UCSD-AML1 (cell line): ENCODE results near the gene IQCK.
"Not testable (repeated sequence)": the region's sequence is repeated elsewhere in the genome, so short reads cannot be mapped to it uniquely, and the experiment has no call there.

Experiments
- DNase-seq: peaks from one replicate; lab custom pipeline; 2025; ENCODE audit not compliant: unreplicated experiment; lab: John Stamatoyannopoulos, UW

IQCK gene

DNA sequence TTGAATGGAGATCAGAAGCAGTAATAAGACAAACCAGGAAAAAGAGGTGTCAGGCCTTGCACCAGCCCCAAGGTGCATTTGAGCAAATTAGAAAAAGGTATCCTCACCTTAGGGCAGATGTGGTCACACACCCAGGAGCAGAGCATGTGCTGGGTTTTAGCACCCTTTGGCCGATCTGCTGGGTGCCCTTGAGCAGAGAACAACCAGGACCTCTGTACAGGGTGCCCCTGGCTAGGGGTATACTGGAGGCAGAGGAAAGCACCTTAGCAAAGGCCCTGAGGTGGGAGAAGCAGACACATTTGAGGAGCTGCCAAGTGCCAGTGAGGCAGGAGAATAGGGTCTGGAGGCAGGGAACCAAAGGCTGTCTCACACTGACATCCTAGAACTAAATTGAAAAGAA lies 67.0 kb downstream of the IQCK start:
- no peak for DNase-seq

DNA sequence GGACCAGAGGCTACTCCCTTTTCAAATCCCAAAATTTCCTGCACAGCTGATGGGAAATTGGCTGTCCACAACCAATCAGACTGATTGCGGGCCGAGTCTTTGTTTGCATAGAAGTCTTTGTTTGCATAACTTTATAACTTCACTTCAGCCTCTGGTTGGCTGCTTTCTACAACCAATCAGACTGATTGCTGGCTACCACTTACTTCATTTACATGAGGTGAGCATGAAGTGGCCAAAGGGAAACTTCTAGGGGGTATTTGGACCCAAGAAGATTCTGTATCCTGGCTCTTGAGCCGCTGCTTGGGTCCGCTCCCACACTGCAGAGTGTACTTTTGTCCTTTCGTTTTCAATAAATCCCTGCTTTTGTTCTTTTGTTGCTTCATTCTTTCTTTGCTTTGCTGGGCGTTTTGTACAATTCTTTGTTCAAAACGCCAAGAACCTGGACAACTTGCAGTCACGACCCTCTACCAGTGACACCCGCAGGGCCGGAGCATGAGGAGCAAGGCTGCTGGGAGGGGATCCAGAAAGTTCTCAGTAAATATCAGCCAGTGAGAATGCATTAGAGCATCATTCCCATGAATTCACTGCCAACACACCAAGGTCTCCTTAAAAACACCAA lies 67.5 kb downstream of the IQCK start:
- no peak for DNase-seq

DNA sequence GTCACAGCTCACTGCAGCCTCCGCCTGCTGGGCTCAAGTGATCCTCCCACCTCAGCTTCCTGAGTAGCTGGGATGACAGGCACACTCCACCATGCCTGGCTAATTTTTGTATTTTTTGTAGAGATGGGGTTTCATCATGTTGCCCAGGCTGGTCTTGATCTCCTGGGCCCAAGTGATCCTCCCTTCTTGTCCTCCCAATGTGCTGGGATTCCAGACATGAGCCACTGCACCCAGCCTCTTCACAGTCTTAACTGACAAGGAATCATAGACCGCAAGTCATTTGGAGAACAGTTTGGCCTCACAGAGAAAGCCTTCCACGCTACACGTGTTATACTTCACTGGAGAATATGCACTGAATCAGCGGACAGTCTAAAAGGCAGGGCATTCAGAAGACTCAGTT lies 83.3 kb downstream of the IQCK start:
- not testable (repeated sequence) for DNase-seq

DNA sequence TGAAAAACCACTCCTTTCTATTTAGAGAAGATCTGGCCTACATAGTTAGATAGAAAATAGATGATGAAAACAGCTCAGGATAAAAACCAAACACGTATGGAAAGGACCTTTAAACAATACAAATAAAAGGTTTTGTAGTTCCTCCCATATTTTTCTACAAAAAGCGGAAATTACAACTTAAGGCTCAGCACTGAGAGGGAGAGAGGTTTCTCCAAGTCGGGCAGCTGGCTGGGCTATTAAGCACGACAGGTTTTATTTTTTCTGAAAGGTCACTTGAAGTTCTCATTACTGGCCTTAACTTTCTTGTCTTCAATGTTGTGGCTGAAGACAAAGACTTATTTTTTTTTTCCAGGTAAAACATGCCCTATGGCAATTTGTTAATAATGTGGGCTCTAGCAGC lies 83.8 kb downstream of the IQCK start:
- not testable (repeated sequence) for DNase-seq

DNA sequence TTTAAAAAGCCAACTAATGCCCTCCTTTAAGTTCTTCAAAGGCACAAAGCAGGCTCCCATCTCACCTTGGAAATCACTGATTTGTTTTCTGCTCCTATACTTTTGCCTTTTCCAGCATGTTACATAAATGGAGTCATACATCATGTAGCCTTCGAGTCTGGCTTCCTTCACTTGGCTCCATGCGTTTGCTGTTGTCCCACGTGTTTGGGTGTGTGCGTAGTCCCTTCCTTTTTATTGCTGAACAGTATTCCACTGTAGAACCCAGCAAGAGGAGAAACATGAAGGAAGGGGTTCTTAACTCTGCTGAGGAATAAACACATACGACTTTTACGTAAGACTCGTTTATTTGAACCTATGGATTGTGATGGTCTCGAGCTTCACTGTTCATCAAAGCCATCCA lies 84.5 kb downstream of the IQCK start:
- DNase-seq: no peak

DNA sequence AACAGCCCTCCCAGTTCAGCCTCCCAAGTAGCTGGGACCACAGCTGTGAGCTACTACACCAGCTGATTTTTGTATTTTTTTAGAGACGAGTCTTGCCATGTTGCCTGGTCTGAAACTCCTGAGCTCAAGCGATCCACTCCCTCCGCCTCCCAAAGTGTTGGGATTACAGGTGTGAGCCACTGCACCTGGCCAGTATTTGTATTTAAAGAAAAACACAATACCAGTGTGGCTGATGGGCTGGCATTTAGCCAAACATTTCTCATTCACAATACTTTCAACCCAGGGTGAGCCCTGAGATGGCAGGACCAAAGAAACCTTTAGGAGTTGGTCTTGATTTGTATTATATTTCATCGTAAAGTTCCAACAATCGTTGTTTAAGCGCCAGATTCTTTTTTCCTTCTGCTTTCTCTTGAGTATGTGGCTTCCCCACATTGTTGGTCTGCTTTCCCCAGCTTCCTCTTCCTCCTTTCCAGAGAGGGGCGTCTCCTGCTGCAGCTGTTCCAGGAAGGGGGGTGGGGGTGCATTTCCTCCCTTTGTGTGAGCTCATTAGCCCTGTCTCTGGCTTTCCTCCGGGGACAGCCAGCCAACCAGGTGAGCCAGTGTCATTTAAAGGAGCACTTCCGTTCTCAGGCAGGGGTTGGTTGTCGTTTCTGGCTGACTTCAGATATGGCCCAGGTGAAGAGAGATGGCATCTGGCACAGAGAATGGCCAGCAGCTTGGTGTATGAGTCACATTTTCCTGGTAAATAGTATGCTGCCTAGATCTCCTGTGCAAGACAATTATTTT lies 86.7 kb downstream of the IQCK start:
- DNase-seq: peak; percentile 75

DNA sequence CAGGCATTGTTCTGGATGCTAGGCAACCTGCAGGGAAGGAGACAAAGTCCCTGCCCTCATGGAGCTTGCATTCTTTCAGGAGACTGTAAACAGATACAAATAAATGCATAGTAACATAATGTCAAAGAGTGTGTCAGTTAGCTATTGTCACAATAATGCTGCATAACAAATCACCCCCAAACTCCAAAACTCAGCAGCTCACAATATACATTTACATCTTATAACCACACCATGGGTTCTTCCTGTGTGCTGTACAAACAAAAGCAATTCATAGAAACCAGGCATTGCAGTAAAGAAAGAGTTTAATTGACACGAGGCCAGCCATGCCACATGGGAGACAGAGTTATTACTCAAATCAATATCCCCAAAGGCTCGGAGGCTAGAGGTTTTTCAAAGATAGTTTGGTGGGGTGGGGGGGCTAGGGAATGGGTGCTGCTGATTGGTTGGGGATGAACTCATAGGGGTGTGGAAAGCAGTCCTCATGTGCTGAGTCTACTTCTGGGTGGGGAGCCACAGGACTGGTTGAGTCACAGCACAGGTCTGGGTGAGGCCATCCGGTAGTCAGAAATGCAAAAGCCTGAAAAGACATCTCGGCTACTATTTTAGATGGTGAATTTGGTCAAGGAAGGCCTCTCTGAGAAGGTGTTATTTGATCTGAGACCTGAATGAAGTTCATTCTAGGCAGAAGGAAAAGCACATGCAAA lies 87.5 kb downstream of the IQCK start:
- DNase-seq: no peak

DNA sequence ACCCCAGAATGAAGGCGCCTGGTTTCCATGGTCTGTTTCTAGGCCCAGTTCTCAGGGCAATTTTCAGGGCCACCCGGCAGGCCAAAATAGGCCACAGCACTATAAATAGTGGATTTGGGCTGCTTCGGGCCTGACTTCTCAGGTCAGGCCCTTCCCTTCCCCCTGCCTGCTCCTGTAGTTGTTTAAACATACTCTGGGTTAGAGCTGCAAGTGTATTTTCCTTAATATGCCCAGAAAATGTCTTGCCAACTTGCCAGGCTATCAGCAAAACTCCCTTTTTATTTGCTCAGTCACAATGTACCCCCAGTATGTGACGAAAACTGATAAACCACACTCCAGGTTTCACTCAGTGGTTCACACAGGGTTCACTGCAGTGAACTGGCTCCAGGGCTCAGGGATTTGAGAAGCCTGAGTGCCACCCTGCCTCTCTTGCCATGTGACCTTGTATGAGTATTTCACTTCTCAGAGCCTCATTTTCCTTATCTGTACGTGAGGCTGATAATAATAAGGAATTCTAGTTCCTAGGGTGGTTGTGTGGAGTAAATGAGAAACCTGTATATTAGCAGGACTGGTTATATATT lies 90.1 kb downstream of the IQCK start:
- DNase-seq: no peak

DNA sequence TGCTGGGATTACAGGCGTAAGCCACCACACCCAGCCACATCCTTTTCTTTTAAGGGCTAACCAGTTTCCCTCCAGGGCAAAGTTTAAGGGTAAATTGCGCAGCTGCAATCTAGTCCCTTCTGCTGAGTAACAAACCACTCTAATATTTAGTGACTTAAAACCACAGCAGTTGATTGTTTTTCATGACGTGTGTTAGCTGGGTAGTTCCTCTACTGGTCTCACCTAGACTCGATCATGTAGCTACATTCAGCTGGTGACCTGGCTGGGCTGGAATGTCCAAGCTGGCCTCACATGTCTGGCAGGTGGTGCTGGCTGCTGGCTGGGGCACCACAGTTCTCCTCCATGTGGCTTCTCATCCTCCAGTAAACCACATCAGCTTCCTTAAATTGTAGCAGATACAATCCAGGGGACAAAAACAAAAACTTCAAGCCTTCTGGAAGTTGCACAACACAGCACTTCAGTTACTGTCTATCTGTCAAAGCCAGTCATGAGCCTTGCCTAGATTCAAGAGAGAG lies 91.1 kb downstream of the IQCK start:
- peak; percentile 41 for DNase-seq

DNA sequence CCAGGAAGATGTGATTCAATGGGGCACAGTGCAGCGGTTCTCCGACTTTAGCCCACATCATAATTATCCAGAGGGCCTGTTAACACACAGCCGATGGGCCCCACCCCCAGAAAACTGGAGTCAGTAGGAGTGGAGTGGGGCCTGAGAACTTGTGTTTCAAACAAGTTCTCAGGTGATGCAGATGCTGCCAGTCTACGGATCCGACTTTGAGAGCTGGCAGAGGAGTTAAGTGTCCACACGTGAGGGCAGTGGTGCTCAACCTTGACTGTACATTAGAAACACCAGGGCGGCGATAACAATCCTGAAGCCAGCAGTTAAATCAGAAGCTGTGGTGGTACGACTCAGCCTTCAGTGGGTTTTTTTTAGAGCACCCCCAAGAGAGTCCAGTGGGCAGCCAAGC lies 91.6 kb downstream of the IQCK start:
- DNase-seq: no peak

DNA sequence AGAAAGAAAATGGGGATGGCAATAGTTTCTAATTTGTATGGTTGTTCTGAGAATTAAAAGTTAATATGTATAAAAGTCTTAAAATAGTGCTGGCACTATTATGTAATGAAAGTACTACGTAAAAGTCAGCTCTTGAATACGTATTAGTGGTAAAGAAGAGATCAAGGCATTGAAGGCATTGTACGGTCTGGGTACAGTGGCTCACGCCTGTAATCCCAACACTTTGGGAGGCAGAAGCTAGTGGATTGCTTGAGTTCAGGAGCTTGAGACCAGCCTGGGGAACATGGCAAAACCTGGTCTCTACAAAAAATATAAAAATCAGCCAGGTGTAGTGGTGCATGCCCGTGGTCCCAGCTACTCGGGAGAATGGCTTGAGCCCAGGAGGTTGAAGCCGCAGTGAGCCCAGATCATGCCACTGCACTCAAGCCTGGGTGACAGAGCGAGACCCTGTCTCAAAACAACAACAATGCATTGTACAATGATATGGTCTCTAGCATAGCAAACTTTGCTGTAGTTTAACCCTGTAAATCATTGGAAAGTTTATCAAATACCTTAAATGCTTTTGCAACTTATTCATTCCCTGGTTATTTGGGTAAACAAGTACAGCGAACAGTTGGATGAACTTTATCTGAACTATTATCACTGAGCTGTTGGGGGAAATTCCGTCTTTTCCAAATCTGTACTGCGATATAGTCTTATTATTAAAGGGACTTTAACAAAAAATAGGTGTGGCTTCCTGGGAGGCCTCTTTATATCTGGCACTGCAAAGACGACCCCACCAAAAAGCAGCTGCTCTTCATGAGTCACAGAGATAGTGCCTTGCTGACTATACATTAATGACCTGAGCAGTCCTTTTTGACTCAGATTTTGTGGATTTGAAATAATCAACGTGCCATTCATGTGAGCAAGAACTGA lies 93.0 kb downstream of the IQCK start:
- no peak for DNase-seq

DNA sequence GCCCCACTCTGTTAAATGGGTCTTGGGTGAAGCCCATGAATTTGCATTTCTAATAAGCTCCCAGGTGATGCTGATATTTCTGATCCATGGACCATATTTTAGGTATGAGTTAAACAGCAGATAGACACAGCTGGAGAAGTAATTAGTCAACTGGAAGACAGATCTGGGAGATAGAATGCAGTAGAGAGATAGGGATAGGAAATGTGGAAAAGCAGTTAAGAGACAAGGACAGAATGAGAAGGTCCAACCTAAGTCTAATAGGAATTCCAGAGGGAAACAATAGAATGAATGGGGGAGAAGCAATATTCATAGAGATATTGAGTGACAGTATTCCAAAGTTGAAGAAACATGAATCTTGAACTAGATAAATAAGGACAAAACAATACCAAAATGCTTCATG lies 94.9 kb downstream of the IQCK start:
- no peak for DNase-seq

DNA sequence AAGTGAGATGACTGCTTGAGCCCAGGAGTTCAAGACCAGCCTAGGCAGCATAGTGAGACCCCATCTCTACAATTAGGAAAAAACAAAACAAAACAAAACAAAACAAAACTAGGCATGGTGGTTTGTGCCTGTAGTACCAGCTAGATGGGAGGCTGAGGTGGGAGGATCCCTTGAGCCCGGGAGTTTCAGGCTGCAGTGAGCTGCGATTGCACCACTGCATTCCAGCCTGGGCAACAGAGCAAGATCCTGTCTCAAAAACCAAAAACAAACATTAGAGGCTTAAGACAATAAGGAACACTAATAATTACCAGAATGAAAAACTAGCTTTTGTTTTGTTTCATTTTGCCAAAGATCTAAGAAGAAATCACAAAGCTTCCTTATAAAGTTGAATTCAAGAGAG lies 97.3 kb downstream of the IQCK start:
- DNase-seq: no peak

DNA sequence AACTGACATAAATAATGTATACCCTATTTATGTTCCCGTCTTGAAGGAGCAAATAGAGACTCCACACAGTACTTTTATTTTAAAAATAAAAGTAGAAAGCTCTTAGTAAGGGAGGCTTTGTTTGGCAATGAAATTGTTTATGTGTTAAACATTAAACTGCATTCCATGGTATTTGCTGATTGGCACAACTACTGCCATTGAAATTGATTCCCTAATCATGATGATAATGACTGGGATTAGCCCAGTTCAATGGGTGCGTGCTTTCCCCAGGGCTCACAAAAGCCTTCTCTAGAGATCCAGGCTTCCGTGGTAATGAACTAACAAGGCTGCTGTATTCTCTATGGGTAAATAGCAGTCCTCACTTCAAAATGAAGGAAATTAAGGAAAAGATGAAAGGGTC lies 99.1 kb downstream of the IQCK start:
- no peak for DNase-seq

DNA sequence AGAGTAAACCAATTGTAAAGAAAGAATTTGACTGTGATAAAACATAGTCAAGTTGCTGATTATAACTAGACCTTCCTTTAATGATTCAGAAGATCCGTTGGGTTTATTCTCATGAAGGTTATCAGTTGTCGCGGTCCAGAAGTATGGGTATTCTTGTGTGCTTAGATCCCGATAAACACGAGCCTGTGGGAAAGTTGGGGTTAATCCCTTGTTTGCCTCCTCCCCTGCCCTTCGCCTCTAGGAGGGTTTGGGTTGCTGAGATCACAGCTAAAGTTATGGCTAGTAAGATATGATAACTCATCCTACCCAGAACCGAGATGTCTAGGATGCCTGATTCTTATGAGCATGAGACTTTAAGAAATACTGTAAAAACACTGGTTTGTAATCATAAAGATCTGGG lies 99.8 kb downstream of the IQCK start:
- no peak for DNase-seq

DNA sequence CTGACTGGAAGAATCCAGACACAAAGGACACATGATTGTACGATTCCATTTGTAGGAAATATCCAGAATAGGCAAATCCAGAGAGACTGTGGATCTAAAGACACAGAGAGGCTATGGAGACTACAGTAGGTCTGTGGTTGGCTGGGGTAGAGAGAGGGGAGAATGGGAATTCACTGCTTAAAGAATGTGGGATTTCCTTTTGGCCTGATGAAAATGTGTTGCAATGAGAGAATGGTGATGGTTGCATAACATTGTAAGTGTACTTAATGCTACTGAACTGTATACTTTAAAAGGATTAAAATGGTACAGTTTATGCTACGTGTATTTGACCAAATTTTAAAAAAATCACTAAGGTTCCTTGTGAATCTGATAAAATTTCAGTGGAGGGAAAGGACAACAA lies 104.5 kb downstream of the IQCK start:
- DNase-seq: no peak

DNA sequence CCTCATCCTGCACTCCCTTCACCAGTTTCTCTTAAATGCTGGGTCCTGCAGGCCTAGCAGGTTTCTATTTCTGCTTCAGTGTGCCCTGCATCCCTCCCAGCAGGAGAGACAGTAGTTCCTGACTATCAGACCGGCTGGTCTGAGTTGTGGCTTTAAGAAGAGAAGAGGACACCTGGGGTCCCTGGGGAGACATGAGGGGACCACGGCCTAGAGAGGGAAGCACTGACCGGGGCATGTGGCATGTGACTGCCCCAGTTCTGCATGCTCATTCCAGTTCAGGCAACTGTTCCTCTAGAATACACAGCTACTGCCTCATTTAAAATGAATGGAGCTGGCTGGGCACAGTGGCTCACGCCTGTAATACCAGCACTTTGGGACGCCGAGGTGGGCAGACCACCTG lies 105.3 kb downstream of the IQCK start:
- no peak for DNase-seq

DNA sequence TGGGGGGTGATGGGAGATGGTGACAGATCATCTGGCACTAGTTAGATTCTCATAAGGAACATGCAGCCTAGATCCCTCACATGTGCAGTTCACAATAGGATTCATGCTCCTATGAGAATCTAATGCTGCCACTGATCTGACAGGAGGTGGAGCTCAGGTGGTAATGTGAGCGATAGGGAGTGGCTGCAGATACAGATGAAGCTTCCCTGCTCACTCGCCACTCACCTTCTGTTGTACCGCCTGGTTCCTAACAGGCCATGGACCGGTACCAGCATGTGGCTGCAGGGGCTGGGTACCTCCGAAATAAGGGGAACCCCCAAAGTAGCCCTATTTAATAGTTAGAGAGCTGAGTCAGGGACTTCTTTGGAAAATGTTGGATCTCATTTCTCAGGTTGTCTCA lies 106.1 kb downstream of the IQCK start:
- no peak for DNase-seq

DNA sequence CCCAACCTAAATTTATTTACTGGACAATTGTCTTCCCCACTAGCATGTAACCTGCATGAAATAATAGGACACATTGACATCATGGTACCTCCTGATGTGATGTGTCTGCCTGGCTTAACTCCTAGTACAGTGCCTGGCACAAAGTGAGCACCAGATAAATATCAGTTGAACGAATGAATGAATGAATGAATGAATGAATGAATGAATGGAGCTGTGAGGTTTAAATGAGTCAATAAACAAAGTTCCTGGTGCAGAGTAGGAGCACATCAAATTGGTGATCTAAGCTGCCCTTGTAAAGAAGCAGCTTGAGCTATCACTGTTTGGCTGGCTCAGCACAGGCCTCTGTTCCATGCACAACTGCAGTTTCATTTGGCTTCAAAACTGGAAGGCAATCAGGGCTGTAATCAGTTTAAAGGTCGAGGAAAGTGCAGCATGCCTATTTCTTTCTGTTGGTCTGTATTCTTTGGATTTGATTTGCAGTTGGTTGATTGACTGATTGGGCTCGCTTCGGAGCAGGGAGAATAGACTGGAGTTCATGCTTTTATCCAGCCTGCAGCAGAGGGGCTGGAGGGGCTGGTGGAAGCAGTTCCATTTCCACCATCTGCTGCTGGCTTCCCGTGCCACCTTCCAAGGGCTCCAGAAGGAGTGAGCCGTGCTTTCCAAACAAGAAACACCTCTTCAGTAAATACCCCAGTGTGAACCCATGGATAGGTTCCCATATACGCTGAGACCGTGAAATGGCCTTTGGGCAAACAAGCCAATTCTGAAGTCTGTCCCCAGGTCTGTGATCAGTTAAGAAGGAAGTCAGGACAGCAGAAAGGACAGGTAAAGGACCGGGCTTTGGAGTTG lies 112.0 kb downstream of the IQCK start:
- DNase-seq: no peak
